ENCODE measurements around the gene KCNIP4.

KCNIP4 gene

DNA sequence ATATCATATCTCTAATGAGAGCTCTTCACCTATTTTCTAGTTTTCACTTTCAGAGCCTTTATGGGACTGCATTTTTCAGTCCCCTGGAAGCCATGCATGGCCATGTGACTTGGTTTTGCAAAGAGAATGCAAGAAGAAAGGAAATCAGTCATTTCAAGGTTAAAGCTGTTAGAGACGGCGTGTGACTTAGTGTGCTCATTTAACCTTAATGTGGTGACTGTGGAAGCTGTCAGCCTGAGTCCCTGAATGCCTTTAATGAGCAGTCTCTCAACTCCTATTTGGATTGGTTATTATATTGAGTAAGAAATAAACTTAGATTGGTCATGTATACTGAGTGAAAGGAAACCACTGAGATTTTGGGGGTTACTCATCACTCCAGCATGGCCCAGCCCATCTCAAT lies 212.7 kb downstream of the KCNIP4 start:
- no peaks in the 10 kb centered on the region for H3K4me1 ChIP-seq (ENCODE audit: control insufficient read depth, low read depth, low read length)
- H2BK120ac ChIP-seq (ENCODE audit: low read depth, low read length), result no peak overlapping the region
- WGBS (ENCODE audit: extremely low coverage, insufficient coverage, low lambda C conversion rate), result no CpG with 5 or more reads among the region's 2 CpGs
- H3K36me3 ChIP-seq (ENCODE audit: control insufficient read depth, insufficient read depth, low read length), result no peaks in the 10 kb centered on the region
- H3K79me1 ChIP-seq (ENCODE audit: low read length), result no peaks in the 10 kb centered on the region
- no peak overlapping the region for H4K8ac ChIP-seq (ENCODE audit: low read depth, low read length)
- H3K4me3 ChIP-seq (ENCODE audit: low read length), result no peak overlapping the region
- no peaks in the 10 kb centered on the region for H3K79me2 ChIP-seq (ENCODE audit: control insufficient read depth, insufficient read depth, low read length)
- no peak overlapping the region for H3K56ac ChIP-seq (ENCODE audit: low read length)
- H3K27me3 ChIP-seq (ENCODE audit: insufficient read depth, low read length, poor library complexity), result no peaks in the 10 kb centered on the region
- H3K4ac ChIP-seq (ENCODE audit: low read depth, low read length), result no peak overlapping the region
- no peak for DNase-seq
- H3K23ac ChIP-seq (ENCODE audit: low read length), result no peak overlapping the region
- no peak overlapping the region for H3K4me2 ChIP-seq (ENCODE audit: low read length)
- no peak overlapping the region for H3K18ac ChIP-seq (ENCODE audit: low read length)
- H3K9ac ChIP-seq (ENCODE audit: low read length), result no peak overlapping the region
- H2BK15ac ChIP-seq (replicated peaks; ENCODE audit: low read depth), result no peak overlapping the region
- no peak overlapping the region for H4K5ac ChIP-seq (ENCODE audit: low read length)
- no peak overlapping the region for H2AK5ac ChIP-seq (ENCODE audit: low read length)
- H3K27ac ChIP-seq (ENCODE audit: low read depth, low read length), result no peak overlapping the region
- H2BK5ac ChIP-seq (ENCODE audit: low read length), result no peak overlapping the region

DNA sequence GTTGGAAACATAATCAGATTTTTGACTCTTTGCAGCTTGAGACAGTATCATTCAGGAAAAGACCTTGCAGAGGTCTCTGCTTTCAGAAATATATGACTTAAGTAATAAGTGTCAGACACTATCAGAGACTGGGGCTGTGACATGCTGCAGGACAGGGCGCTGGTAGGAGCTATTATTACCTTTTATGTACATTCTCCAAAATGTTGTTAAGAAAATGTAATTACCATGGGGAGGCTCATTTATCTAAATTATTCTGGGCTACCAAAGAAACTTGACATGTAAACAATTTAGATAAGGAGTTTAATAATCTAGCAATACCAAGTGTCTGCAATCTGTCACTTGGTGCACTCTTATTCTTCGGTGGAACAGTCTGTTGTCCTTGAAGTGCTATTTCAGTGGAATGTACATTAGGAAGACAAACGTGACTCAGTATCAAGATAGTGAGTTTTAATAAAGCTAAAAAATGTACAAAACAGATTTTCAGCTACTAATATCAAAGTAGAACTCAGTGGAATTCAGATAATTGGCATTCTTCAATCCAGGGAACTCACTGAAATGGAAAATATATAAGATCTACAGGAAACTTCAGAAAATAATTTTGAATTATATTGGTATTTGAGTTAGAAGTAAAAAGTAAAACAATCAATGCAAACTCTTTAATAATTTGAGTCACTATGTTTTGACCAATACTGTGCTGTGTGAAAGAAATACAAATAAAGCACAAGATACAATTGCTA lies 214.5 kb downstream of the KCNIP4 start:
- Histone ChIP-seq H3K79me1 (ENCODE audit: low read length) (no peaks in the 10 kb centered on the region), H3K4me2 (ENCODE audit: low read length) (no peak overlapping the region), H3K27ac (ENCODE audit: low read depth, low read length) (no peak overlapping the region), H3K4me1 (ENCODE audit: control insufficient read depth, low read depth, low read length) (no peaks in the 10 kb centered on the region), H2BK15ac (replicated peaks; ENCODE audit: low read depth) (no peak overlapping the region), H3K36me3 (ENCODE audit: control insufficient read depth, insufficient read depth, low read length) (no peaks in the 10 kb centered on the region), H4K8ac (ENCODE audit: low read depth, low read length) (no peak overlapping the region), H4K5ac (ENCODE audit: low read length) (no peak overlapping the region), H2AK5ac (ENCODE audit: low read length) (no peak overlapping the region), H3K18ac (ENCODE audit: low read length) (no peak overlapping the region), H2BK5ac (ENCODE audit: low read length) (no peak overlapping the region), H3K27me3 (ENCODE audit: insufficient read depth, low read length, poor library complexity) (no peaks in the 10 kb centered on the region), H3K23ac (ENCODE audit: low read length) (no peak overlapping the region), H3K56ac (ENCODE audit: low read length) (no peak overlapping the region), H3K4me3 (ENCODE audit: low read length) (no peak overlapping the region), H3K9ac (ENCODE audit: low read length) (no peak overlapping the region), H3K79me2 (ENCODE audit: control insufficient read depth, insufficient read depth, low read length) (no peaks in the 10 kb centered on the region), H2BK120ac (ENCODE audit: low read depth, low read length) (no peak overlapping the region), H3K4ac (ENCODE audit: low read depth, low read length) (no peak overlapping the region)
- no CpG with 5 or more reads among the region's 3 CpGs for WGBS (ENCODE audit: extremely low coverage, insufficient coverage, low lambda C conversion rate)
- DNase-seq, result no peak

DNA sequence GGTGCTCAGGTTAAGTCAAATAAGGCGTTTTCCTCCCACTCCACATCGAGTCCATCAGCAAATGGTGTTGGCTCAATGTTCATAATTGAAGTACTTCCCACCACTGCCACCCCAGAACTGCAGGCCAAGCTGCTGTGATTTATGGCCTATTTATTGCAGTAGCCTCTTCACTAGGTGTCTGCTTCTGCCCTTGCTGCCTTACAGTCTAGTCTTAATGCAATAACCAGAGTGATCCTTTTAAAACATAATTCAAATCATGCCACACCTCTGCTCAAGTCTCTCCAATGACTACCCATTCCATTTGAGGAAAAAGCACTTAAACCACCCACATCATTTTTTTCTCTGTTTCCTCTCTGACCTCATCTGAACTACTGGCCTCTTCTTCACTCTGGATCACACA lies 220.3 kb downstream of the KCNIP4 start:
- Histone ChIP-seq H3K4me1 (ENCODE audit: control insufficient read depth, low read depth, low read length) (no peaks in the 10 kb centered on the region), H2BK120ac (ENCODE audit: low read depth, low read length) (no peak overlapping the region), H3K27me3 (ENCODE audit: insufficient read depth, low read length, poor library complexity) (no peaks in the 10 kb centered on the region), H2BK5ac (ENCODE audit: low read length) (no peak overlapping the region), H3K27ac (ENCODE audit: low read depth, low read length) (no peak overlapping the region), H3K4me2 (ENCODE audit: low read length) (no peak overlapping the region), H3K18ac (ENCODE audit: low read length) (no peak overlapping the region), H2BK15ac (replicated peaks; ENCODE audit: low read depth) (no peak overlapping the region), H3K79me1 (ENCODE audit: low read length) (no peaks in the 10 kb centered on the region), H3K56ac (ENCODE audit: low read length) (no peak overlapping the region), H3K36me3 (ENCODE audit: control insufficient read depth, insufficient read depth, low read length) (no peaks in the 10 kb centered on the region), H3K9ac (ENCODE audit: low read length) (no peak overlapping the region), H3K4ac (ENCODE audit: low read depth, low read length) (no peak overlapping the region), H4K5ac (ENCODE audit: low read length) (no peak overlapping the region), H2AK5ac (ENCODE audit: low read length) (no peak overlapping the region), H3K23ac (ENCODE audit: low read length) (no peak overlapping the region), H3K79me2 (ENCODE audit: control insufficient read depth, insufficient read depth, low read length) (no peaks in the 10 kb centered on the region), H3K4me3 (ENCODE audit: low read length) (no peak overlapping the region), H4K8ac (ENCODE audit: low read depth, low read length) (no peak overlapping the region)
- no CpG with 5 or more reads among the region's 2 CpGs for WGBS (ENCODE audit: extremely low coverage, insufficient coverage, low lambda C conversion rate)
- DNase-seq, result no peak

DNA sequence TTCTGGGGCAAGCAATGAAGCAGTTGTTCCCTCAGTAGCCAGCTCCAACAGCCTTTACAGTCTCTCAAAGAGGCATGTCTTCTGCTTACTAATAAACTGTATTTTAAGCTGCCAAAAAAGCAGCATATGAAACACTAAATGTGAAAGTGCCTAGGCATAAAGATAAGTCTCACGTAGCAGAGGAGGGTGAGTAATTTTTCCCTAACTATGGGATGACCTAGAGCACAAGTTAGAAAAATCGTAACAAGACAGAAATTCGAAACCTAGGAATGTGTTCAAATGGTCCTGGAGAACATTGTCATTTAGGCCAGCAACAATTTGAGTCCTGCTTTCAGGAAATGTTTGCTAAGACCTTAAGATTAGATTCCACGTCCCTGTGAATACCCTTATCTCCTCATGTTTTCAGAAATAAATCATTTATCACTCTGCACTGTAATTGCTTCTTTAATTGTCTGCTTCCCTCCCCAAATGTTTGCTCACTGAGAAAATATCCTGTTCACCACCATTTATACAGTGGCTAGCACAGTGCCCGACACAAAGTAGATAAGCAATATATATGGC lies 222.2 kb downstream of the KCNIP4 start:
- Histone ChIP-seq H4K5ac (ENCODE audit: low read length) (no peak overlapping the region), H2BK5ac (ENCODE audit: low read length) (no peak overlapping the region), H4K8ac (ENCODE audit: low read depth, low read length) (no peak overlapping the region), H2BK120ac (ENCODE audit: low read depth, low read length) (no peak overlapping the region), H3K79me1 (ENCODE audit: low read length) (no peaks in the 10 kb centered on the region), H3K4me3 (ENCODE audit: low read length) (no peak overlapping the region), H3K36me3 (ENCODE audit: control insufficient read depth, insufficient read depth, low read length) (no peaks in the 10 kb centered on the region), H3K18ac (ENCODE audit: low read length) (no peak overlapping the region), H3K79me2 (ENCODE audit: control insufficient read depth, insufficient read depth, low read length) (no peaks in the 10 kb centered on the region), H3K4me2 (ENCODE audit: low read length) (no peak overlapping the region), H3K4ac (ENCODE audit: low read depth, low read length) (no peak overlapping the region), H3K27me3 (ENCODE audit: insufficient read depth, low read length, poor library complexity) (no peaks in the 10 kb centered on the region), H2BK15ac (replicated peaks; ENCODE audit: low read depth) (no peak overlapping the region), H2AK5ac (ENCODE audit: low read length) (no peak overlapping the region), H3K4me1 (ENCODE audit: control insufficient read depth, low read depth, low read length) (no peaks in the 10 kb centered on the region), H3K9ac (ENCODE audit: low read length) (no peak overlapping the region), H3K56ac (ENCODE audit: low read length) (no peak overlapping the region), H3K23ac (ENCODE audit: low read length) (no peak overlapping the region), H3K27ac (ENCODE audit: low read depth, low read length) (no peak overlapping the region)
- peak; percentile 15 for DNase-seq
- no CpG with 5 or more reads among the region's 5 CpGs for whole genome bisulfite sequencing (ENCODE audit: extremely low coverage, insufficient coverage, low lambda C conversion rate)

DNA sequence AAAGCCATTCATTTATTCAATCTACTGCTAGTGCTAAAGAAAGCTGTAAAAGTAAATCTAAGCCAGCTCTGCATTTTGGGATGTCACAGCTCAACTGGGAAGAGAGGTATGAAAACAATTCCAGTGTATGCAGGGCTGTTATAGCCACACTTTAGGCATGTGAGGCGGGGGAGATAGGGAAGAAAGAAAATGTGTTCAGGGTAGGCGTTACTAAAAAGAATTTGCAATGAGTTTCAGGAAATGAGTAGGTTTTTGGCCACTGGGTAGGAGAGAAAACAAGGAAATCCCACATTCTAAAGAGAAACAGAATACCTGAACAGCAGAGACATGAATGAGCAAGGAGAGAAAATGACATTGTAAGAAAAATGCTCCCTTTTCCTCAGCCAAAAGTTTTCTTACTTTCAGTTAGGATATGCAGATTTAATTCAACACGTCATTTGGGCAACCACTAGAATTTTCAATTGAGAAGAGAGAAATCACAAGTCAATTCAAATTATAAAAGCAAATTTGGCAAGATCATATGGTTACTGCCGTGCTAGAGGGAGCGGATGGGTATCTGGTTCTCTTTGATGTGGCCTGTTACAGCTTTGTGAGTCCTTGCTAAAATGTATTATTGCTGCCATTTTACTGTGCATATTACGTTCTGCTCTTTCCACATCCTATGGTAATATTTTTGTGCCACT lies 226.3 kb downstream of the KCNIP4 start:
- Histone ChIP-seq H3K4me1 (ENCODE audit: control insufficient read depth, low read depth, low read length) (no peaks in the 10 kb centered on the region), H2BK15ac (replicated peaks; ENCODE audit: low read depth) (no peak overlapping the region), H3K79me1 (ENCODE audit: low read length) (no peaks in the 10 kb centered on the region), H3K23ac (ENCODE audit: low read length) (no peak overlapping the region), H3K27ac (ENCODE audit: low read depth, low read length) (no peak overlapping the region), H4K5ac (ENCODE audit: low read length) (no peak overlapping the region), H3K18ac (ENCODE audit: low read length) (no peak overlapping the region), H3K4me2 (ENCODE audit: low read length) (no peak overlapping the region), H3K36me3 (ENCODE audit: control insufficient read depth, insufficient read depth, low read length) (no peaks in the 10 kb centered on the region), H3K9ac (ENCODE audit: low read length) (no peak overlapping the region), H3K56ac (ENCODE audit: low read length) (no peak overlapping the region), H3K79me2 (ENCODE audit: control insufficient read depth, insufficient read depth, low read length) (no peaks in the 10 kb centered on the region), H2BK5ac (ENCODE audit: low read length) (no peak overlapping the region), H2AK5ac (ENCODE audit: low read length) (no peak overlapping the region), H3K4me3 (ENCODE audit: low read length) (no peak overlapping the region), H3K27me3 (ENCODE audit: insufficient read depth, low read length, poor library complexity) (no peaks in the 10 kb centered on the region), H3K4ac (ENCODE audit: low read depth, low read length) (no peak overlapping the region), H4K8ac (ENCODE audit: low read depth, low read length) (no peak overlapping the region), H2BK120ac (ENCODE audit: low read depth, low read length) (no peak overlapping the region)
- peak; percentile 26 for DNase-seq
- WGBS (ENCODE audit: extremely low coverage, insufficient coverage, low lambda C conversion rate), result no CpG with 5 or more reads among the region's 6 CpGs
